WI38 (cell line): ENCODE results near the gene LAMTOR2.

Experiments
- H3K4me3 ChIP-seq: 2 replicates; pipeline ENCODE4 v1.5.1; 2011; ENCODE audit warnings: low read depth, mild to moderate bottlenecking, control low read depth, low read length
- CTCF ChIP-seq: IDR thresholded peaks from 2 replicates; pipeline ENCODE4 v1.5.1; 2012; ENCODE audit warnings: low read depth, mild to moderate bottlenecking, control low read depth, low read length

Gene LAMTOR2

GRCh38 chr1:156100205-156100995 is 45.8 kb downstream of the LAMTOR2 start:
- no peak for TF ChIP-seq CTCF
- no peak overlapping the region for H3K4me3 ChIP-seq

GRCh38 chr1:156101880-156102279 is 47.3 kb downstream of the LAMTOR2 start:
- no peak for TF ChIP-seq CTCF

GRCh38 chr1:156102633-156103511 is 48.3 kb downstream of the LAMTOR2 start:
- no peak overlapping the region for H3K4me3 ChIP-seq
- TF ChIP-seq CTCF, result no peak

More at GRCh38 chr1:156101880-156102279, 47.3 kb downstream of the LAMTOR2 start:
- no peak overlapping the region for H3K4me3 ChIP-seq

GRCh38 chr1:156103521-156103947 is 49.0 kb downstream of the LAMTOR2 start:
- no peak for TF ChIP-seq CTCF
- no peak overlapping the region for H3K4me3 ChIP-seq

- H3K4me3 ChIP-seq, result no peak overlapping the region
- no peak for TF ChIP-seq CTCF
These were observed 49.7 kb downstream of the LAMTOR2 start for GRCh38 chr1:156104065-156104810.

GRCh38 chr1:156104861-156105832 is 50.6 kb downstream of the LAMTOR2 start:
- H3K4me3 ChIP-seq, result no peak overlapping the region
- no peak for TF ChIP-seq CTCF
